ENCODE data around the gene SYF2.
"Not testable (repeated sequence)": the region's sequence is repeated elsewhere in the genome, so short reads cannot be mapped to it uniquely, and the experiment has no call there.

Gene SYF2

DNA sequence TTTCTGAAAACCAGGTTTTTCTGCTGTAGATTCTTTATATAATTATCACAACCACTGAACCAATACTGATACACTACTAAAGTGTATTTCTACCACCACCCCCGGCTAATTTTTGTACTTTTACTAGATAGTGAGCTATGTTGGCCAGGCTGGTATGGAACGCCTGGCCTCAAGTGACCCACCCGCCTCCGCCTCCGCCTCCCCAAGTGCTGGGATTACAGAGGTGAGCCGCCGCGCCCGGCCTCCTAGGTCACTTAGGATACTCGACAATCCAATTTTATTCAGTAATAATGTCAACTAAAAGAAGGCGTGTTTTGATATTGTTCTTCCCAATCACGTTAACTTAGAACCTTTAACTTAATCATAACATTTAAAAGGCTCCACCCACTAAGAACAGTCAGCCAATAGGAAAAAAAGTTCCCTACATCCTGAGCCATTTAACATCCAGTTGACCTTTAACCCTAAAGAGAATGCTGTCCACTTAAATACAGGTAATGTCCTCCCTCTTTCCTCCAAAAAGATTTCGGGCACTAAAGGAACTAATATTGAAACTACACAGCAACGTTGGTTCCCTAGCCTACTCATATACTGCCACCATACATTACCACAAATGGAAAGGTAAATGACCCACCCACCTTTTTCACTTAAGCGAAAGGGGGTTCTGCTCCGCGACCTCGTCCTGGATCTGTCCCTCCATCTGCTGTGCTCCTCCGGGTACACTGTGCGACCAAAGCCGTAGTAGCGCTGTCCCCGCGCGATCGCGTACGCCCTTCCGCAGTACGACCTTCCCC lies 13.7 kb upstream of the SYF2 start:
- peak in 1 of 2 donors; percentile 10 for DNase-seq

DNA sequence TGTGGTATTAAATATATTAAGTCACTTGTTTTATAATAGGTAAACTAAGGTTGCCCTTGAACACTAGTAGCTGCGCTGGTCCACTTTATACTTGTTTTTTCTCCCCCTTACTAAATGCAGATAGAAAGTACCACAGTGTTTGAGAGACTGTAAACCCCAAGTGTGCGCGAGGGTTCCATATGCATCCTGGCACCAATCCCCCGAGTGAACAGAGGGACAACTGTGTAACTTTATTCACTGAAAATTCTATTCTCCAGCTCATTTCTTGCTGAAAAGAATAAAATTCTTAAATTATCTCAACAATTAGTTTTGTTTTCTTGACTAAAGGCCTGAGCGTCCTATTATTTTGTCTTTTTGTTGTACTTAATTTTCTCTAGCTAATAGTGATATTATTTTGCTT lies 13.1 kb upstream of the SYF2 start:
- no peak for DNase-seq

DNA sequence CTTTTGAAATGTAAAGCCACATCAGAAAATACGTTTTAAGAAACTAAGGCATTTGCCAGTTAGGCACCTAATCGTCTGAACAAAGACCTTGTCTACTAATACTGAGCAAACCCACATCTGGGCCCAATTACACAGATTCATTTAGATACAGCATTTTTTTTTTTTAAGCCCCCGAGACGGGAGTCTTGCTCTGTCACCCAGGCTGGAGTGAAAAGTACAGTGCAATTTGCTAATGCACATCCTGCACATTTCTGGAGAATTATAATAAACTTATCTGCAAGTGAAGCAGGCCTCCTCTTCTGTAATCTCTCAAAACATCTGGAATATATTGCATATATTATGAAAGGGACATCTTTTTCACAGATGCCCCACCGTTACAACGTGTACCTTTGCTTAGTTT lies 11.6 kb upstream of the SYF2 start:
- no peak for DNase-seq

DNA sequence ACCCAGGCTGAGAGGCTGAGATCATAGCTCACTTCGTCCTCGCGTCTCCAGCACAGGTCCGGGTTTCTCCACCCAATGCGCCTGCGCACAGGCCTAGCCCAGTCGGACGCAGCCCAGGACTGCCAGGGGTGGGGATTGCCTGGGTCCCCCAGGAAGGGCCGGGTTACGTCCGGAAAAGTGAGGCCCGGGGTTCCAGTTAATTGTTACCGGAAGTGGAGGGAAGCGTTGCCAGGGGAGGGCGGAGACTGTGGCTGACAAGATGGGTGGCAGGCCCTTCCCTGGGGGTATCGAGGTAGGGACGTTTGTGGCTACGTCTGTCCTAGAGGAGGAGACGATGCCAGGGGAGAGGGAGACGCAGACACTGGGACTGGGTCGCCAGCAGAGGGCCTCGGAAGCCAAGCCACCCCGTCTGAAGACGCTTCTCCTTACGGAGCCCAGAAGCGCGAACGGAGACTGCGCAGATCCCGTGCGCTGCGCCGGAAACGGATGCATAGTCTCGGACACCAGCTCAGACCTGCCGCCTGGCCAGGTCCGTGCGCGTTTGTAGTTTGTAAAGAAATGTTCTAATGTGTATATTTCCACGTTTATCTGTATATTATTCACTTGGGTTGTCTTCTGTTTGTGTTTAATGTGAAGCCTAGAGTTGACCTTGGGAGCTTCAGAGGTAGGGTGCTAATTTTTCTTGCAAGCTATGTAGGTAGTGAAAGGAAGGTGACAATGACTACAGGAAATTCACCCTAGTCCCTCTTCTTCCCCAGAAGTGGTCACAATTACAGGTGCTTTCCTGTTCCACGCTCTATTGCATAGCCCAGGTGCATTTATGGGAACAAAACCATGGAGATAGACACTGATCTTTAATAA lies 7.6 kb upstream of the SYF2 start:
- peak; percentile 91 to 94 for DNase-seq

DNA sequence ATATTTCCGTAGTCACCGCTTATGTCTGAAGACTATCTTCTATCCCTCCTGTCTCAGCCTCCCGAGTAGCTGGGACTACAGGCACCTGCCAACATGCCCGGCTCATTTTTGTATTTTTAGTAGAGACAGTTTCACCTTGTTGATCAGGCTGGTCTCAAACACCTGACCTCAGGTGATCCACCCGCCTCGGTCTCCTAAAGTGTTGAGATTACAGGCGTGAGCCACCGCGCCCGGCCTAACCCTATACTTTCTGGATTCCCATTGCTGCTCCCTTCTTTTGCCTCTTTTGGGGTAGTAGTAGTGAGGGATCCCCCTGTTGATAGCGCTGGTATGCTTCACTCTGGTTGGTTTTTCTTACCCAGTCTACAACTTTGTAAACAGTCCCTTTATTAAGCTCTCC lies 5.7 kb upstream of the SYF2 start:
- DNase-seq: no peak

DNA sequence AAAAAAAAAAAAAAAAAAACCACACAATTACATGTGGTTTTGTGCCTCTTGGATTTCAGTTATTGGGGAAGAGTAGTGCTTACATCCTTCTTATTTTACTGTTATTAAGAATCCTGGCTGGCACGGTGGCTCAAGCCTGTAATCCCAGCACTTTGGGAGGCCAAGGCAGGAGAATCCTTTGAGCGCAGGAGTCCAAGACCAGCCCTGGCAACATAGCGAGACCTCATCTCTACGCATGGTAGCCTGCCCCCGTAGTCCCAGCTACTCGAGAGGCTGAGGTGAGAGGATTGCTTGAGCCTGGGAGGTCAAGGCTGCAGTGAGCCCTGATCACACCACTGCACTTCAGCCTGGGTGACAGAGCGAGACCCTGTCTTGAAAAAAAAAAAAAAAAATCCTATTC lies 4.0 kb upstream of the SYF2 start:
- not testable (repeated sequence) for DNase-seq

DNA sequence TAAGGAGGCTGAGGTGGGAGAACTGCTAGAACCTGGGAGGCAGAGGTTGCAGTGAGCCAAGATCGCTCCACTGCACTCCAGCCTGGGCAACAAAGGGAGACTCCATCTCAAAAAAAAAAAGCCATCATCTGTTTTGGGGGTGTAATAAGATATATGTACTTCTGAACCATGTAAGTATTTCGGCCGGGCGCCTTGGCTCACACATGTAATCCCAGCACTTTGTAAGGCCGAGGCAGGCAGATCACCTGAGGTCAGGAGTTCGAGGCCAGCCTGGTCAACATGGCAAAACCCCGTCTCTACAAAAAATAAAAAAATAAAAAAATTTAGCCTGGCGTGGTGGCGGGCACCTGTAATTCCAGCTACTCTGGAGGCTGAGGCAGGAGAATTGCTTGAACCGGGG lies 3.1 kb upstream of the SYF2 start:
- DNase-seq: not testable (repeated sequence)

DNA sequence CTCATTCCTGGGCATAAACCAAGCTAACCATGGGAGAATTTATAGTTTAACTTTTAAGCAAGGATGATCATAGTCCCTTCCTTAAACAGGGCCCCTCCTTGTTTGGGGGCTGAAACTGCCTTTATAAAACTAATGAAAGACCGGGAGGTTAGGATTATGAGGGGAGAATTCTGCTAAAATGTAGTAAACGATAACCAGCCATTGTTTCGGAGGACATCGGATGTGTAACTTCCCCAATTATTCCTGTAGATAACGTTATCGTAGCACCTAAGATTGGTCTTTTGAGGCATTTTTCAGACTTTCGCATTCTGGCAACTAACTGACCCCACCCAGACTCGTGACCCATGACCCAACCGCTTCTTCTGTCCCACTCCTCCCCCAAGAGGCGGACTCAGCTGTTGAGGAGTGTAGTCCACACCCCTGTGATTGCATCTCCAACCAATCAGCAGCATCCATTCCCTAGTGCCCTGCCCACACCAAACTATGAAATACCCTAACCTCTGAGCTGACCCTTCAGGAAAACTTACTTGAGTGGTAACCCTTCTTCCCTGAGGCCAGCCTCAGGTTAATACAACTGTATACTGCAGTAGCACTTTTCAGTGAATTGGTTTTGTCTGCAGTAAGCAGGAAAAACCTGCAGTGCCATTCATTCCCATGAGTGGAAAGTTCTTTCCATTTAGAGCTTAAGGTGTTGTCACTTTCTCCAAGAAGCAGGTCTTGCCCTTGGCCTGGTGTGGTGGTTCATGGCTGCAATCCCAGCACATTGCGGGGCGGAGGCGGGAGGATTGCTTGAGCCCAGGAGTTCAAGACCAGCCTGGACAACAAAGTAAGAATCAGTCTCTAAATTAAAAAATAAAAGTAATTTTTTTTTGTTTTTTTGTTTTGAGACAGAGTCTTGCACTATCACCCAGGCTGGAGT lies 823 bp upstream of the SYF2 start:
- DNase-seq: peak; percentile 60 to 65

DNA sequence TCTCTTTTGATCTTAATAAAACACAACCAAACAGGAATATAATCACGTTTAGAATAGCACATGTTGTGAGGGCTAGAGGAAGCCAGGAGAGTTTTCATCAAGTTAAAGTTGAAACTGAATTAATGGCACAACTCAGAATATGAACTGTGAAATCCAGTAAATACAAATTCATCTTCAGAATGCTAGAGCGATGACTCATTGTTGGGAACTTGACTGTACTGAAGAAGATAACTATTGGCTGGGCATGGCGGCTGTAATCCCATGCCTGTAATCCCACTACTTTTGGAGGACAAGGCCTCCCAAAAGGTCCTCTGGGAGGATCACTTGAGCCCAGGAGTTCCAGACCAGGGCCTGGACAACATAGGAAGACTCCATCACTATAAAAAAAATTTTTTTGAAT lies 8.8 kb downstream of the SYF2 start:
- DNase-seq: no peak

DNA sequence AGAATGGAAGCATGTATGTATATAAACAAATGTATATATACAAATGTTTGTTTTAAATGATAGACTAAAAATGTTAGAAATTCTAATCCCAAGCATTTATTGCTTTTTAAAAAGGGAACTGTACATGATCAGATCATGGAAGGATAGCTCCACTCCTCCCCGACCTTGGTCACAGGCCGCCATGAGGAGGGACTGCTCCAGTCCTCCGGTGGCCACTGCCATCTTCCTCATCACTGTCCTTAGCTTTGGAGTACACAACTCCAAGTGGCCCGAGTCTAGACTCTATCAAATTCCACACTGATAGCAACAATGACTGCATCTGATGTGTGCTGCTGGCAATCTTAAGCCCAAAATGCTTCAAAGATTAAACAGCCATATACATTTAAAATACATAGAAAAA lies 9.7 kb downstream of the SYF2 start:
- DNase-seq: no peak

DNA sequence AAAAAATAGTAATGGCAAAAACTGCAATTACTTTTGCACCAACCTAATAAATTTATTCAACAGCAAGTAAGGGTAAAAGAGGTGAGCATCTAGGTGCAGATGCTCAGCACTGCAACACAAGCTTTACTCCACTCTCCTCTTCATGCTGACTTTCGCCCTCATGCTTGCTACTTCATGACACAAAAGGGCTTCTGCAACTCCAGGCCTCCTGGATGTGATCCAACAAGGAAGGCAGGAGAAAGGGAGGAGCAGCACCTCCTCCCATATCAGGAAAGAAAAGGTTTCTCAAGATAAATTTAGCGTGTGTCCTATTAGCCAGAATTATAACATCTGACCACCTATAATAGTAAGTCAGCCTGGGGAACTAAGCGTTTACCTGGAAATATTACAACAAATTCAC lies 11.6 kb downstream of the SYF2 start:
- DNase-seq: no peak

DNA sequence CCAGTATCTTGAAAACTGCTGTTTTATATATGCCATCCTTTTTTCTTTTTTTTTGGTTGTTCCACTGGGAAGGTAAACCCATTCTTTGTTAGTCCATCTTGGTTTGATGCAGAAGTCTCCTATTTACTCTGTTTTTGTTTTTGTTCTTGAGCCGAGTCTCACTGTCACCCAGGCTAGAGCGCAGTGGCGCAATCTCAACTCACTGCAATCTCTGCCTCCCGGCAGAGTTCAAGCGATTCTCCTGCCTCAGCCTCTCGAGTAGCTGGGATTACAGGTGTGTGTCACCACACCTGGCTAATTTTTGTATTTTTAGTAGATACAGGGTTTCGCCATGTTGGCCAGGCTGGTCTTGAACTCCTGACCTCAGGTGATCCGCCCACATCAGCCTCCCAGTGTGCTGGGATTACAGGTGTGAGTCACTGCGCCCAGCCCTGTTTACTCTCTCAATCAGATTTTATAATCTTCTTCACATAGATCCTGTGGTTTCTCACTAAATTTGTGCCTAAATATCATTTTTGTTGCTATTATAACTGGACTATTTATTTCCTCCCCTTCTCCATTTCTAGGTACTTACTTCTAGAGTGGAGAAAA lies 12.5 kb downstream of the SYF2 start:
- no peak for DNase-seq

DNA sequence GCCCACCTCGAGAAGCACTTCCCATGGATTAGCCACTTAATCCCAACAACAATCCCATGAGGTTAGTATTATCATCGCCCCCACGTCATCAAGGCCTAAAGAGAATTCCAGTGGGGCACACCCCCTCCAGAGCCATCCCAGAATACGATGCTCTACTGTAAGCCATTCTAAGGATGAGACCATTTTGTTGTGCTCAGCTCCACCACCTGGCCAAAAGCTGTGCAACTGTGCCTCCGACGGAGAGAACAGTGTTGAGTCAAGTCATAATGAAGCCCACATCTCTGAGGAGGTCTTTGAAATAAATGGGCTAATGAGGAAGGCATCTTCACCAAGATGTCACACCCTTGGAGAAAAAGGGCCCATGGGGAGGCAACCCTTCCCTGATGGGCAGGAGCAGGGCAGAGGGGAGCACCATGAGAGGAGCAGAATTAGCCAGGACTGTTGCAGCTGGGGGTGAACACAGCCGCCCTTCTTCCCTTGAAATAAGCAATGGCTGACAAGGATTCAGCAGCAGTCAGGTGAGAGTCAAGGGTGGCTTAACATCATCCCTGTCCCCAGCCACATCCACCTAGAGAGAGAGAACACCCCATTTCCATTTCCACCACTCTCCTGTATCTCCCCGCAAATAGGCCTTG lies 14.6 kb downstream of the SYF2 start:
- DNase-seq: no peak

DNA sequence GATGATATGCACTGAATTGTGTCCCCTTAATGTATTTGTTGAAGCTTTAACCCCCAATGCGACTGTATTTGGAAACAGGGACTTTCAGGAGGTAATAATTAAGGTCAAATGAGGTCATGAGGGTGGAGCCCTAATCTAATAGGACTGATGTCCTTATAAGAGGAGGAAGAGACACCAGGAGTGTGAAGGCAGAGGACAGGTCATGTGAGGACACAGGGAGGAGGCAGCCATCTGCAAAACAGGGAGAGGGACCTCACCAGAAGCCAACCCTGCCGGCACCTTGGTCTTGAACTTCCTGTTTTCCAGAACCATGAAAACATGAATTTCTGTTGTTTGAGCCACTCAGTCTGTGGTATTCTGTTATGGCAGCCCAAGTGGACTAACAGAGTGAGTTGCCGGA lies 15.3 kb downstream of the SYF2 start:
- no peak for DNase-seq

DNA sequence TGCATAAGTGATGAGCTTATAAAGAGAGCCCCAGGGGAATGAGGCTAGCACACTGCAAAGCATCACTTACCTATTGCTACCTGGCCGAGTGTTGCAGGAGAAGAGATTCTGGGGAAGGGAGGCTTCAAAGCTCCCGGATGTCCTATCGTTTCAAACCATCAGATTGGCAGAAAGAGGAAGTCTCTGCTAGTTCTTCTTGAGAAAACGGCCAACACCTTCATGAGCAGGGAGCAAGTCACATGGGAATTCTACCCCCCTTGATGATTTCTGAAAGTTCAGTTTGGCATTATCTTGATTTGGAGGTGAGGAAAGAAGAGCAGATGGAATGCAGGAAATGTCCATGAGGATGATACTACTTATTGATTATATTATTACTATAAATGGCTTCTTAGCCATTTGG lies 16.2 kb downstream of the SYF2 start:
- no peak for DNase-seq

DNA sequence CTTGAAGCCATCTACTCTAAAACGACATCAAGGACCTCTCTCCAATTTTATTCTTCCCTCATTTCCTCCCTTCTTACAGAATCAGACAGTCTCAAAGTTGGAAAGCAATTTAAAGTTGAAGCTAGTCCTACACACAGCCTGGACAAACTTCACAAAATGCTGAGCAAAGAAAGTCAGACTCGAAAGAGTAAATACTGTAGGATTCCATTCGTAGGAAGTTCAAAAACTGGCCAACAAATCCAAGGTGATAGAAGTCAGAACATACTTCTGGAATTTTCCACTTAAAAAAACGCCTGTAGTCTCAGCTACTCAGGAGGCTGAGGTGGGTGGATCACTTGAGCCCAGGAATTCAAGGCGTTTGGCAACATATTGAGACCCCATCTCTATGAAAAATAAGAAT lies 19.6 kb downstream of the SYF2 start:
- DNase-seq: no peak

DNA sequence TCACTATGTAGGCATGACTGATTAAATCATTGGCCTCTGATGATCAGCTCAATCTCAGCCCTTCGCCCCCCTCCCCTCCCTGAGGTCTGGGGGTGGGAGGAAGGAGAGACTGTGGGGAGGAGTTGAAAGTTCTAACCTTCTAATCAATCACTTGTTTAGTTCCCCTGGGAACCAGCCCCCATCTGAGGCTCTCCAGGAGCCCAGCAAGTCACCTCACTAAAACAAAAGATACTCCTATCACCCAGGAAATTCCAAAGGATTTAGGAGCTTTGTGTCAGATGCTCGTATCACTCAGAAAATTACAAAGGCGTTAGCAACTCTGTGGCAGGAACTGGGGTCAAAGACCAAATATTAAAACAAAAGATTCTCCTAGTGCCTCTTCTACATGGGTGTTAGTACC lies 21.6 kb downstream of the SYF2 start:
- no peak for DNase-seq

DNA sequence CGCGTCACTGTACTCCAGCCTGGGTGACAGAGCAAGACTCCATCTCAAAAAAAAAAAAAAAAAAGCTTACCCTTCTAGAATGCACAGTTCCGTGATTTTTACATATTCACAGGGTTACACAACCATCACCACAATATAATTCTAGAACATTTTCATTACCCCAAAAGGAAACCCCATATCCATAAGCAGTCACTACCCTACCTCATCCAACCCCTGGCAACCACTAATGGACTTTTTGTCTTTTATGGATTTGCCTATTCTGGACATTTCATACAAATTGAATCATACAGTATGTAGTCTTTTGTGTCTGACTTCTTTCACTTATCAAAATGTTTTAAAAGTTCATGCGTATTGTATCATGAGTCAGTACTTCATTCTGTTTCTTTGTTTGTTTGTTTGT lies 22.8 kb downstream of the SYF2 start:
- no peak for DNase-seq

DNA sequence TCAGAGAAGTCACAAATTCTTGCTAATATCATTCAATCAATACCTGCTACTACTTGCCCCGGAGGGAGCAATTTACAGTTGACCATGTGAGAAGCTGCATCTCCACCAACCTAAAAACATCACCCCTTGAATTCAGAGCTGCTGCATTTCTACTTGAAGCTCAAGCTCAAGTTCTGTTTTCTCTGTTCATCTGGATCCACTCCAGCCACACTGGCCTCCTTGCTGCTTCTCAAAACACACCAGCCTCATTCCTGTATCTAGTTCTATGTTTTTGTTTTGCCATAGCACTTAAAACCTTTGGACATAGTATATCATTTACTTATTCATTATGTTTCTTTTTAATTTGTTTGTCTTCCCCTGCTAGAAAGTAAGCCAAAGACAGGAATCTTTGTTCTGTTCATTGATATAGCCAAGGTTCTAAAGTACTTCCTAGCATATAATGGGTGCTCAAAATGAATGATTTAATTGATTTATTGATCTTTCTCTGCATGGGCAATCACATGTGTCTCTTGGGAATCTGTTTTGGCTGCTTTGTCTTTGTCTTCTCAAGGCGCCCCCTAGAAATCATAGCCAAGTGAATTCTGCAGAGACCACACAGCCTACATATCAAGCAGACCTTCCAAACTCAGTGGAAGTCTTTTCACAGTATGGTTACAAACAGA lies 23.6 kb downstream of the SYF2 start:
- no peak for DNase-seq

DNA sequence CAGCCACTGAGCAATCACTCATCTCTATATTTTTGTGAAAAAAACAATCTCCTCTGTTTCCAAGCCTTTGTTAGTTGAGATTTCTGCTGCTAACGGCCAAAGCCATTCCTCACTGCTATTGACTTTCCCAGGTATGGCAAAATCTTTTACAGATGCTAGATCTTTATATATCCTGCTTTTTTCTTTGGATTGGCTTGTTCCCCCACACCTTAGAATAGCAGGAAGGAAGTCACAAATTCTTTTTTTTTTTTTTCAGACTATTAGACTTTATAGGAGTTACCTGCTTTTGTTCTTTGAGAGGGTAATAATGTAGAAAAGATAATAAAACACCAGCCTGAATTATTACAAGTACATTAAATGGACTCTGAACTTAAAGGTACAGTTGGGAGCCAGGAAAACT lies 24.2 kb downstream of the SYF2 start:
- no peak for DNase-seq

DNA sequence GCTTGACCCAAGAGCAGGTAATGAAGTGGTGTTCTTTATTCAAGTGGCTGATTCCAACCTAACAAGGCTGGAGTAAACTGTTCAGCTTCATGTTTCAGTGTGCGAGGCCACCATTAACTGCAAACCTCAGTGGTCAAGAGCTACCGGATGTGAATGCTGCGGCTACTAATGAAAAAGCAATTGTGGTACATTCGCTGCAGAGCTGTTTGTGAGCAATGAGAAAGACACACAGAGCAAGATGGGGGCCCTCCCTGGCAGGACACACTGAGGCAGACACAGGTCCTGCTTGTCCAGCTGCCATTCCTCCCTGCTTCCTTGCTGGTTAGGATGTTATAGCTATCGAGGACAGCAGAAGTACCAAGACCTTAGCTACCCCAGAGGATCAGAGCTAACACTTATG lies 26.1 kb downstream of the SYF2 start:
- DNase-seq: no peak

DNA sequence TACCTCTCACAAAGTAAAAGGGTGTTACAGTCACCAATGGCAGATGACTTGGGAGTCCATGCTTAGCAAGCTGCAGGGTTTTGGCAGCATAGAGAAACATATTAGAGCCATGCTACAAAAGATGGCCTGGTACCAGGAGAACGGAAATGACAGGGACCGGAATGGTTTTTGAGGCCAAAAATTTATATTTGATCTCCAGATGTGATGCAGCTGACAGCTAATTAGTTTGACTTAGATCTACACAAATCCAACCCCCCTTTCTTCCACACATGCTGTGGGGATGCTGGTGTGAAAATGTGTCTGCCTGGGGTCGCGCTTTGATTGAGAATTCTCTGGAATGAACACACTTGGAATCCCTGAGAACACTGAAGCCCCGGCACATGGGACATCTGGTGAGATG lies 26.5 kb downstream of the SYF2 start:
- DNase-seq: no peak
